GM12891 (cell line): ENCODE data around the gene DOCK2.

Experiments used
- PAX5 ChIP-seq: IDR thresholded peaks from 2 replicates; pipeline ENCODE4 v1.6.1; 2011; ENCODE audit warnings: low read length, moderate library complexity, mild to moderate bottlenecking; ENCODE audit not compliant: insufficient read depth, severe bottlenecking
- POLR2A ChIP-seq: IDR thresholded peaks from 2 replicates; pipeline ENCODE4 v1.6.1; 2011; ENCODE audit warnings: low read depth, low read length, control low read depth
- POLR2AphosphoS5 ChIP-seq: IDR thresholded peaks from 2 replicates; pipeline ENCODE4 v1.6.1; 2011; ENCODE audit warnings: low read depth, low read length, control low read depth
- SPI1 ChIP-seq: IDR thresholded peaks from 2 replicates; pipeline ENCODE4 v1.6.1; 2011; ENCODE audit warnings: low read depth, low read length, control low read depth
- TAF1 ChIP-seq: IDR thresholded peaks from 2 replicates; pipeline ENCODE4 v1.6.1; 2011; ENCODE audit warnings: low read depth, low read length, control low read depth

GRCh38 chr5:169742771-169743296, 105.8 kb downstream of the DOCK2 start:
- TF ChIP-seq POLR2AphosphoS5 (no peak), POLR2A (no peak), SPI1 (no peak), PAX5 (no peak), TAF1 (no peak)
